Astrocyte of the cerebellum (primary cell): Measurements from ENCODE around the gene PIK3CD.

Experiments
- DNase-seq: peaks from one replicate; pipeline ENCODE4 v3.0.0-alpha.2; 2011; ENCODE audit warnings: low read depth
- H3K4me3 ChIP-seq: 2 replicates; pipeline ENCODE4 v1.5.1; 2011; ENCODE audit warnings: mild to moderate bottlenecking, low read depth, low read length, moderate library complexity
- CTCF ChIP-seq: IDR thresholded peaks from 2 replicates; pipeline ENCODE4 v1.5.1; 2012; ENCODE audit warnings: low read length, low read depth, moderate library complexity, mild to moderate bottlenecking; ENCODE audit errors: missing control alignments
- in situ Hi-C: cut with HindIII; loops from 2 replicates; pipeline ENCODE4 v1.10.0; 2017; ENCODE audit warnings: low sequenced_read_pairs

Gene PIK3CD

GRCh38 chr1:9715536-9716226 is 64.2 kb downstream of the PIK3CD start:
- no peak overlapping the region for H3K4me3 ChIP-seq
- in situ Hi-C loops = no loop called here
- DNase-seq = no peak
- no peak for TF ChIP-seq CTCF

GRCh38 chr1:9716404-9717192 is 65.1 kb downstream of the PIK3CD start:
- no peak for TF ChIP-seq CTCF
- in situ Hi-C loops = no loop called here
- H3K4me3 ChIP-seq = no peak overlapping the region
- DNase-seq = no peak

GRCh38 chr1:9717193-9718005 is 65.9 kb downstream of the PIK3CD start:
- no peak for TF ChIP-seq CTCF
- in situ Hi-C loops = no loop called here
- no peak for DNase-seq
- H3K4me3 ChIP-seq = no peak overlapping the region

GRCh38 chr1:9718006-9718680 is 66.6 kb downstream of the PIK3CD start:
- in situ Hi-C loops = no loop called here
- no peak overlapping the region for H3K4me3 ChIP-seq
- DNase-seq = no peak
- TF ChIP-seq CTCF = no peak

- H3K4me3 ChIP-seq = no peak overlapping the region
- no peak for TF ChIP-seq CTCF
- in situ Hi-C loops = no loop called here
- no peak for DNase-seq
Measured at GRCh38 chr1:9719978-9720722, 68.6 kb downstream of the PIK3CD start.
